OCI-LY1 (cell line): ENCODE measurements around the gene DDX3X.

ENCODE experiments used
- H2AFZ ChIP-seq: fragments of 200-600 bp; sonication (generic), shearing (Covaris generic); 2 replicates; pipeline ENCODE4 v1.6.0; 2014; ENCODE audit warnings: antibody characterized with exemption, mild to moderate bottlenecking, low read length
- H3F3A ChIP-seq: fragments of 200-600 bp; sonication (generic), shearing (Covaris generic); 2 replicates; pipeline ENCODE4 v1.6.0; 2014; ENCODE audit warnings: mild to moderate bottlenecking, antibody characterized with exemption, low read length, moderate library complexity; ENCODE audit not compliant: insufficient read depth
- H3K27ac ChIP-seq: fragments of 200-600 bp; sonication (generic); 2 replicates; pipeline ENCODE4 v1.5.1; 2014; ENCODE audit warnings: low read length, mixed run types, mild to moderate bottlenecking, low read depth; ENCODE audit not compliant: poor library complexity, severe bottlenecking
- H3K27me3 ChIP-seq: fragments of 200-600 bp; sonication (generic); 2 replicates; pipeline ENCODE4 v1.6.0; 2014; ENCODE audit warnings: antibody characterized with exemption, mild to moderate bottlenecking, low read length, moderate library complexity; ENCODE audit not compliant: insufficient read depth
- H3K36me3 ChIP-seq: fragments of 200-600 bp; sonication (generic); 2 replicates; pipeline ENCODE4 v1.6.1; 2014; ENCODE audit warnings: mild to moderate bottlenecking, antibody characterized with exemption, low read length, moderate library complexity, mixed read lengths; ENCODE audit not compliant: insufficient read depth
- H3K4me1 ChIP-seq: fragments of 200-600 bp; sonication (generic); 2 replicates; pipeline ENCODE4 v1.5.1; 2014; ENCODE audit warnings: mild to moderate bottlenecking, low read length, moderate library complexity; ENCODE audit not compliant: insufficient read depth, severe bottlenecking
- H3K4me2 ChIP-seq: fragments of 200-600 bp; sonication (generic), shearing (Covaris generic); 2 replicates; pipeline ENCODE4 v1.6.1; 2014; ENCODE audit warnings: low read length
- H3K4me3 ChIP-seq: fragments of 200-600 bp; sonication (generic); 2 replicates; pipeline ENCODE4 v1.5.1; 2014; ENCODE audit warnings: low read length, low read depth, mild to moderate bottlenecking, mixed read lengths; ENCODE audit not compliant: poor library complexity, severe bottlenecking
- H3K79me2 ChIP-seq: fragments of 200-600 bp; shearing (Covaris generic); 2 replicates; pipeline ENCODE4 v1.6.1; 2016; ENCODE audit warnings: mixed run types, low read length, mixed read lengths; ENCODE audit not compliant: insufficient read depth
- H3K9ac ChIP-seq: fragments of 200-600 bp; sonication (generic), shearing (Covaris generic); 2 replicates; pipeline ENCODE4 v1.6.1; 2014; ENCODE audit warnings: mild to moderate bottlenecking, low read length, mixed read lengths
- H3K9me2 ChIP-seq: fragments of 200-600 bp; sonication (generic), shearing (Covaris generic); 2 replicates; pipeline ENCODE4 v1.6.1; 2014; ENCODE audit warnings: low read depth, mild to moderate bottlenecking, low read length, mixed read lengths
- H3K9me3 ChIP-seq: fragments of 200-600 bp; shearing (Covaris generic); 2 replicates; pipeline ENCODE4 v1.6.1; 2014; ENCODE audit warnings: low read length, mixed read lengths
- H4K20me1 ChIP-seq: fragments of 200-600 bp; sonication (generic), shearing (Covaris generic); 2 replicates; pipeline ENCODE4 v1.6.0; 2016; ENCODE audit warnings: mild to moderate bottlenecking, low read length; ENCODE audit not compliant: insufficient read depth
- CTCF ChIP-seq: fragments of 200-600 bp; sonication (generic), shearing (Covaris generic); IDR thresholded peaks from 2 replicates; pipeline ENCODE4 v1.5.1; 2017; ENCODE audit warnings: mild to moderate bottlenecking, antibody characterized with exemption, low read length, moderate library complexity, mixed read lengths
- EZH2 ChIP-seq: fragments of 200-600 bp; sonication (generic), shearing (Covaris generic); IDR thresholded peaks from 2 replicates; pipeline ENCODE4 v1.8.0; 2017; ENCODE audit warnings: borderline replicate concordance, mixed run types, mild to moderate bottlenecking, antibody characterized with exemption, low read length, moderate library complexity, mixed read lengths

Gene DDX3X

GRCh38 chrX:41336447-41336846 is 2.5 kb downstream of the DDX3X start:
- H3K36me3 ChIP-seq: peaks cover 68% of the 10 kb centered on the region
- no peak for TF ChIP-seq EZH2
- peaks cover 70% of the 10 kb centered on the region for H3K79me2 ChIP-seq
- H3K9me2 ChIP-seq: no peaks in the 10 kb centered on the region
- no peaks in the 10 kb centered on the region for H4K20me1 ChIP-seq
- H3K4me1 ChIP-seq: peaks cover 39% of the 10 kb centered on the region
- peak overlapping the region; percentile 95 for H3K4me2 ChIP-seq
- H3K27ac ChIP-seq: no peak overlapping the region
- H3K9me3 ChIP-seq: no peaks in the 10 kb centered on the region
- peak overlapping the region; percentile 100 for H3K4me3 ChIP-seq
- no peaks in the 10 kb centered on the region; the same call in 1 of the 2 replicates for H3F3A ChIP-seq
- no peak overlapping the region for H2AFZ ChIP-seq
- H3K27me3 ChIP-seq: no peaks in the 10 kb centered on the region
- peak overlapping the region; percentile 100 for H3K9ac ChIP-seq

- Histone ChIP-seq H3F3A (no peaks in the 10 kb centered on the region), H3K4me1 (peaks cover 32% of the 10 kb centered on the region), H3K4me2 (peak overlapping the region; percentile 95), H3K36me3 (peaks cover 75% of the 10 kb centered on the region), H3K9me3 (no peaks in the 10 kb centered on the region), H3K27ac (no peak overlapping the region), H3K9ac (peak overlapping the region; percentile 100; the same call in 1 of the 2 replicates), H3K79me2 (peaks cover 76% of the 10 kb centered on the region), H3K27me3 (no peaks in the 10 kb centered on the region), H3K9me2 (no peaks in the 10 kb centered on the region), H2AFZ (no peak overlapping the region), H3K4me3 (peak overlapping the region; percentile 100), H4K20me1 (no peaks in the 10 kb centered on the region)
- TF ChIP-seq EZH2 (no peak), CTCF (no peak)
Observed at GRCh38 chrX:41337140-41337539, 3.2 kb downstream of the DDX3X start.

- H3K4me3 ChIP-seq: no peak overlapping the region
Observed at GRCh38 chrX:41338436-41338835, 4.5 kb downstream of the DDX3X start.

More at GRCh38 chrX:41338436-41338835, 4.5 kb downstream of the DDX3X start:
- H3K4me2 ChIP-seq: peak overlapping the region; percentile 95
- no peaks in the 10 kb centered on the region for H4K20me1 ChIP-seq
- no peaks in the 10 kb centered on the region for H3K27me3 ChIP-seq
- H3K27ac ChIP-seq: no peak overlapping the region
- peaks cover 76% of the 10 kb centered on the region for H3K79me2 ChIP-seq
- no peaks in the 10 kb centered on the region for H3F3A ChIP-seq
- no peak for TF ChIP-seq CTCF
- TF ChIP-seq EZH2: no peak
- no peaks in the 10 kb centered on the region for H3K9me2 ChIP-seq
- peaks cover 88% of the 10 kb centered on the region for H3K36me3 ChIP-seq
- peaks cover 26% of the 10 kb centered on the region for H3K4me1 ChIP-seq
- no peaks in the 10 kb centered on the region for H3K9me3 ChIP-seq
- no peak overlapping the region for H2AFZ ChIP-seq
- no peak overlapping the region for H3K9ac ChIP-seq
